WI38 (cell line): ENCODE results near the gene LHX2.

Source experiments
- H3K4me3 ChIP-seq: 2 replicates; pipeline ENCODE4 v1.5.1; 2011; ENCODE audit warnings: low read depth, mild to moderate bottlenecking, control low read depth, low read length
- TF ChIP-seq, protein P1 (sequence below): IDR thresholded peaks from 2 replicates; pipeline ENCODE4 v1.5.1; 2012; ENCODE audit warnings: low read depth, mild to moderate bottlenecking, control low read depth, low read length

Gene LHX2, protein sequence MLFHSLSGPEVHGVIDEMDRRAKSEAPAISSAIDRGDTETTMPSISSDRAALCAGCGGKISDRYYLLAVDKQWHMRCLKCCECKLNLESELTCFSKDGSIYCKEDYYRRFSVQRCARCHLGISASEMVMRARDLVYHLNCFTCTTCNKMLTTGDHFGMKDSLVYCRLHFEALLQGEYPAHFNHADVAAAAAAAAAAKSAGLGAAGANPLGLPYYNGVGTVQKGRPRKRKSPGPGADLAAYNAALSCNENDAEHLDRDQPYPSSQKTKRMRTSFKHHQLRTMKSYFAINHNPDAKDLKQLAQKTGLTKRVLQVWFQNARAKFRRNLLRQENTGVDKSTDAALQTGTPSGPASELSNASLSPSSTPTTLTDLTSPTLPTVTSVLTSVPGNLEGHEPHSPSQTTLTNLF

DNA sequence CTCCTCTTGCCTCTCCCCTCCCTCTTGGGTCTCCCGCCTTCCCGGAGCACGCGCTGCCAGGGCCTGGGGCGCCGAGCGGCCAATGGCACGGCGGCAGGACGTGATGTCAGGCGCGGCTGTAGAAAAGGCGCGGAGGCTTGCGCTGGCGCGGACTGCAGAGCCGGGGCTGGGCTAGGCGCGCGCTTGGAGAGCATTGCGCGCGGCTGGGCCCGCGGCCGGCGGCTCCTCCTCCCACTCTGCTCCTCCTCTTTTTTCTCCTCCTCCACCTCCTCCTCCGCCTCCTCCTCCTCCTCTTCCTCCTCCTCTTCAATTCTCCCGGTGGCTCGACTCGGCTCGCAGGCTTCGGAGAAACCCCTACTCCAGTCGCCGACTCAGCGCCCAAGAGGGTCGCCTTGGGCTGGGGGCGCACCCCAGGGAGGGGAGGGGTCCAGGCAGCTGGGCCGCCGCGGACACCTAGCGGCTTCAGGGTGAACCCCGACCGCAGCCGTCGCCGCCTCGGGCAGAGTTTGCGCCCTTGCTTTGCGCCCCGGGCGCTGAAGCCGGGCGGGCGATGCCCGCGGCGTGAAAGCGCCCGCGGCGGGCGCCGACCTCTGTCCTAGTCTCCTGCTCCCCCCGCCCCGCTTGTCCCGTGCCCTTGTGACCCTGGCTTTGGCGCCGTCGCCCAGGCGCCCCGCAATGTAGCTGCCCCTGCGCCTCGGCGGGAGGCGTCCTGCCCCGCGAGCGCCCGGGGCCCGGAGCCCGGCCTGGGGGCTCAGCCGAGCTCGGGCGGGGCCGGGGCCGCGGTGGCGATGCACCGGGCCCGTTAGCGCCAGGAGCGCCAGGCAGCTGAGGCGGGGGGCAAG, at the start of gene LHX2:
LHX2 (plus strand) TSS at position 309 of the 842 bp plus-strand sequence. CDS start 581 bp downstream, outside the sequence.
- H3K4me3 ChIP-seq = no peak within 1 kb of the TSS
- TF ChIP-seq, protein P1, sequence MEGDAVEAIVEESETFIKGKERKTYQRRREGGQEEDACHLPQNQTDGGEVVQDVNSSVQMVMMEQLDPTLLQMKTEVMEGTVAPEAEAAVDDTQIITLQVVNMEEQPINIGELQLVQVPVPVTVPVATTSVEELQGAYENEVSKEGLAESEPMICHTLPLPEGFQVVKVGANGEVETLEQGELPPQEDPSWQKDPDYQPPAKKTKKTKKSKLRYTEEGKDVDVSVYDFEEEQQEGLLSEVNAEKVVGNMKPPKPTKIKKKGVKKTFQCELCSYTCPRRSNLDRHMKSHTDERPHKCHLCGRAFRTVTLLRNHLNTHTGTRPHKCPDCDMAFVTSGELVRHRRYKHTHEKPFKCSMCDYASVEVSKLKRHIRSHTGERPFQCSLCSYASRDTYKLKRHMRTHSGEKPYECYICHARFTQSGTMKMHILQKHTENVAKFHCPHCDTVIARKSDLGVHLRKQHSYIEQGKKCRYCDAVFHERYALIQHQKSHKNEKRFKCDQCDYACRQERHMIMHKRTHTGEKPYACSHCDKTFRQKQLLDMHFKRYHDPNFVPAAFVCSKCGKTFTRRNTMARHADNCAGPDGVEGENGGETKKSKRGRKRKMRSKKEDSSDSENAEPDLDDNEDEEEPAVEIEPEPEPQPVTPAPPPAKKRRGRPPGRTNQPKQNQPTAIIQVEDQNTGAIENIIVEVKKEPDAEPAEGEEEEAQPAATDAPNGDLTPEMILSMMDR = no peak

DNA sequence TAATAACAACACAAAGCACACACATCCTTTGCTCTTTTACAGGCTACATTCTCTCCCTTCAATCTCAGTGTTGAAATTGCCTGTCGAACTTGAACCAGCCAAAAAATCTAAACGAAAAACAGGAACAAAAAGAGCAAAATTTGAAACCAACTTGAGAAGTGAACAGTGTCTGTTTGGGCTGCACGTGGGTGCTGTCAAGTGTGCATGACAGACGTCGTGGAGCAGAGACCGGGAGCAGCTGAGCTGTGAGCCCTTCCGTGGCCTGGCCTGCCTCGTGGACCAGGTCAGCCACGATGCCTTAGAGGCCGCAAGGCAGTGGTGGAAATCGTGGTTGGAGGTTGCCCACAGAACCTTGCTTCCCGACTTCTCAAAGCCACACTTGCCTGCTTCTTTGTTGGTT, 46.8 kb upstream of the LHX2 start:
- H3K4me3 ChIP-seq = no peak overlapping the region
- TF ChIP-seq, protein P1 = no peak

DNA sequence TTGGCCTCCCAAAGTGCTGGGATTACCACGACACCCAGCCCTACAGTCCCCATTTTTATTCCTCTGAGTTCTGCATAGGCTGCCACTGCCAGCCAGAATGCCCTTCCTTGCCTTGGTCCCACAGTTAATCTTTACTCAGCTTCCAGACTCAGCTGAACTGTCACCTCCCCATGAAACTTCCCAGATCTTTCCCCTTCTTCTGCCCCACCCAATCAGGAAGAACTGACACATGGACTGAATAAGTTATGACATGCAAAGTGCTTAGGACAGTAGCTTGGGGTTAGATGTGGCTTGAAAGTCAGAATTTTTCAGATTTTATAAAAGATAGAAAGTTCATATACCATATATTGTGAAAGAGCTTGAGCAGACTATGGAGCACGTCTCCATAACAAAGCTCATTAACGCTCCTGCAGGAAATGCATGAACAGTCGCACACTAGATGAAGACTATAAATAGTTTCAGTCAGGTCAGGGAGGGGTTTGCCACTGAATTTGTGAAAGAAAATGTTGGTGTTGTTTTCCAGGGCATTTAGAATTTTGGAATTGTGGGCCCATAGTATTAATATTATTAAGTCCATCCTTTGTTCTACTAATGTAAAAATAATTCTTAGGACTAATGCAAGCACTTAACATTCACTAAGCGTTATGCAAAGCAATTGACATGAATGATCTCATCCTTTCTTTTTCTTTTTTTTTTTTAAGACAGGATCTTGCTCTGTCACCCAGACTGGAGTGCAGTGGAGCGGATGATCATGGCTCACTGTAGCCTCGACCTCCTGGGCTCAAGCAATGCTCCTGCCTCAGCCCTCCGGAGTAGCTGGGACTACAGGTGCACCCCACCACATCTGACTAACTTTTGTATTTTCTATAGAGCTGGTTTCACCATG, 45.5 kb upstream of the LHX2 start:
- TF ChIP-seq, protein P1 = no peak
- no peak overlapping the region for H3K4me3 ChIP-seq

DNA sequence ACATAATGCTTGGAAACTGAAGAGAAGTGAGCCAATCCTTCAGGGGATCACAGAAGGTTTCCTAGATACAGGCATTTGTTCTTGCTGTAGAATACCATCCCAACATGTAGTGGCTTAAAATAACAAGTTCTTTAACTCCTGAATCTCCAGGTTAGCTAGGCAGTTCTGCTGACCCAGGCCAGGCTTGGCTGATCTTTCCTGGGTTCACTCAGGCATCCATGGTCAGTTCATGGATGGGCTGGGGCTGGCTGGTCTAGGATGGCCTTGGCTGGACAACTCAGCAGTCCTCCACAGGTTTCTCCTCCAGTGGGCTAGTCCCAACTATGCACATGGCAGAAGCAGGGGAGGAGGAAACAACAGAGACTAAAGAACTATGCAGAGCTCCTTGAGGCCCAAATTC, 44.2 kb upstream of the LHX2 start:
- TF ChIP-seq, protein P1 = no peak
- no peak overlapping the region for H3K4me3 ChIP-seq

DNA sequence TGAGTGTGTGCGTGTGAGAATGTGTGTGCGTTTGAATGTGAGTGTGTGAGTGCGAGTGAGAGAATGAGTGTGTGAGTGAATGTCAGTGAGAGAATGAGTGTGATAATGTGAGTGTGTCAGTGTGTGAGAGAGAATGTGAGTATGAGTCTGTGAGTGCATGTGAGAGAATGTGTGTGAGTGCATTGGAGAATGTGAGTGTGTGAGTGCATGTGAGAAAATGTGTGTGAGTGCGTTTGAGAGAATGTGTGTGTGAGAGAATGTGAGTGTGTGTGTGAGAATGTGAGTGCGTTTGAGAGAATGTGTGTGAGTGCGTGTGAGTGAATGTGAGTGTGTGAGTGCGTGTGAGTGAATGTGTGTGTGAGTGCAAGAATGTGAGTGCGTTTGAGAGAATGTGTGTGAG, 39.0 kb upstream of the LHX2 start:
- H3K4me3 ChIP-seq = no peak overlapping the region
- TF ChIP-seq, protein P1 = no peak

DNA sequence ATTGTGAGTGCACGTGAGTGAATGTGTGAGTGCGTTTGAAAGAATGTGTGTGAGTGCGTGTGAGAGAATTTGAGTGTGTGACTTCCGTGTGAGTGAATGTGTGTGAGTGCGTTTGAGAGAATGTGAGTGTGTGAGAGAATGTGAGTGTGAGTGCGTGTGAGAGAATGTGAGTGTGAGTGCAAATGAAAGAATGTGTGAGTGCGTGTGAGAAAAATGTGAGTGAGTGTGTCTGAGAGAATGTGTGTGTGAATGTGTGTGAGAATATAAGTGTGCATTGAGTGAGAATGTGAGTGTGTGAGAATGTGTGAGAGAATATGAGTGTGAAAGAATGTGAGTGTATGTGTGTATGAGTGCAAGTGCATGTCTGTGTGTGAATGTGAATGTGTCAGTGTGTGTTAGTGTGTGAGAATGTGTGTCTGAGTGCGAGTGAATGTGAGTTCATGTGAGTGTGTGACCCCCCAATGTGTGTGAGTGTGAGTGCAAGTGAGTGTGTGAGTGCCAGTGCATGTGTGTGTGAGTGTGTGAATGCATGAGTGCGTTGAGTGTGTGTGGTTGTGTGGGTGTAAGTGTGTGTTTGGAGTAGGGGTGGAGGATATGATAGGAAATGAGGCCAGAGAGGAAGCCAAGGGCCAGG, 37.9 kb upstream of the LHX2 start:
- H3K4me3 ChIP-seq = no peak overlapping the region
- TF ChIP-seq, protein P1 = no peak
